HG02840 (cell line): ENCODE data around the gene BAD.
A peak's percentile ranks its signal among the peaks of the same experiment; 100 is the strongest.

Source experiments
- ATAC-seq: cut with Tn5 transposase; IDR thresholded peaks from one replicate; pipeline ENCODE4 v1.9.1; 2021; ENCODE audit warnings: mild to moderate bottlenecking, moderate library complexity, moderate number of reproducible peaks; ENCODE audit not compliant: unreplicated experiment, low FRiP score

BAD gene

DNA sequence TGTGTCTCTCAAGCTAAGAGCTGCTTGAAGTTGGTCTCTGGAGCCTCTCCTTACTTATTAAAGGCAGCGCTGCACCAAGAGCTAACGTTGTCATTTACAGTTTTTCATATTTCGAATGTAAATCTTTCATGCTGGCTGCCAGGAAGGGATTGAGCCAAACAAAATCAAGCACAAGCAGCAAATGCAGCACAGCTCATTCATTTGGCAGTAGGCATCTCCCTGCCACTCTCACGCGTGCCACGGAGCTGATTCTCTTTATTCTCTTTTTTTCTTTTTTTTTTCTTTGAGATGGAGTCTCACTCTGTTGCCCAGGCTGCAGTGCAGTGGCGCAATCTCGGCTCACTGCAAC, 51.5 kb downstream of the BAD start:
- ATAC-seq = no peak

- no peak for ATAC-seq
Observed at GRCh38 chr11:64232182-64232966, 52.1 kb downstream of the BAD start.

- no peak for ATAC-seq
Observed at GRCh38 chr11:64231546-64231945, 52.9 kb downstream of the BAD start.

DNA sequence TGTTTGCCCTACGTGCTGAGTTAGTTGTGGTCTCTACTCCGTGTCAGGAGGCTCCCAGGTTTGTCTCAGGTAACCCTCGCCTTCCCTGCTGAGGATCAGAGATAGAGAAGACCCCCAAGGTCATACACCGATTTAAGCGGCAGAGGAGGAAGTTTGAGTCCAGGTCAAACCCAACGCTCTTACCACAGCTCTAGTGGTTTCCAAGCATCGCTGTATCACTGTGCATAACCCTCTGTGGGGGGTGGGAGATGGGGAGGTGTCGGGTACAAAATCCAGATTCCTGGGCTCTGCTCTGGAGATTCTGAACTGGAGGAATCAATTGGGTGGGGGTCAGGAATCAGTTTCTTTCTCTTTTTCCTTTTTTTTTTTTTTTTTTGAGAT, 53.5 kb downstream of the BAD start:
- no peak for ATAC-seq

DNA sequence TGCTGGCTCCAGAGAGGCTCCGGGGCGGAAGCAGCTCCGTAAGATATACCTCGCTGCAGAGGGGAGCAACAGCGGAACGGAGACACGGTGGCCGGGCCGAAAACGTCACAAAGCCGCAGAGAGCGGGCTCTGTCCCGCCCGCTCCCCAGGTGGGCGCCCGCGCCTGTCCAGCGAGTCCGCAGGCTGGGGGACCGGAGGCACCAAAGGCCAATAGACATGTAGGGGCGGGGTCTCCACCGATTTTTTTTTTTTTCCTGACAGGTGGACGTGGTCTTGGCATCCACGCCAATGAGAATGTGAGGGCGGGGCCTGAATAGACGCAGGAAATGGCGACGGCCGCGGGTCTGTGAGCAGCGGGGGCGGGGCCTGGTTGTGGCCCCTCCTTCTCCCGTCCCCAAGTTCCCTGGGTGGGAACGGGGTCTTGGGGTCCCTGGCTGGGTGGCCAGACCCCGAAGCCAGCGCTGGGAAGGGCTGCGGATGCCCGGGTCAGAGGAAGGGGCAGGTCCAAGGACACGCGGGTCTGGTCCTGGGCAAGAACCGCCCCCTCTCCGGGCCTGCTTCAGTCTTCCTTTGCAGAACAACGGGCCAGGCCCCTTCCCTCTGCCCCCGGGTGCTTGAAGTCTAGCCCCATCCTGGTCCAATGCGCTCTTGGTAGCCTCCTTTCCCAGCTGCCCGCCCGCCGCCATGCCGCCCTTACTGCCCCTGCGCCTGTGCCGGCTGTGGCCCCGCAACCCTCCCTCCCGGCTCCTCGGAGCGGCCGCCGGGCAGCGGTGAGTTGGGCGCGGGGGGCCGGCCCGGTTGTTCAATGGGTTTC, 54.1 kb downstream of the BAD start, which contains the start of gene DNAJC4:
DNAJC4 (plus strand) TSS at position 378 of the 814 bp plus-strand sequence; CDS start at position 685, 307 bp downstream.
- ATAC-seq = peak; percentile 41

GRCh38 chr11:64229744-64230170, 54.7 kb downstream of the BAD start:
- no peak for ATAC-seq

DNA sequence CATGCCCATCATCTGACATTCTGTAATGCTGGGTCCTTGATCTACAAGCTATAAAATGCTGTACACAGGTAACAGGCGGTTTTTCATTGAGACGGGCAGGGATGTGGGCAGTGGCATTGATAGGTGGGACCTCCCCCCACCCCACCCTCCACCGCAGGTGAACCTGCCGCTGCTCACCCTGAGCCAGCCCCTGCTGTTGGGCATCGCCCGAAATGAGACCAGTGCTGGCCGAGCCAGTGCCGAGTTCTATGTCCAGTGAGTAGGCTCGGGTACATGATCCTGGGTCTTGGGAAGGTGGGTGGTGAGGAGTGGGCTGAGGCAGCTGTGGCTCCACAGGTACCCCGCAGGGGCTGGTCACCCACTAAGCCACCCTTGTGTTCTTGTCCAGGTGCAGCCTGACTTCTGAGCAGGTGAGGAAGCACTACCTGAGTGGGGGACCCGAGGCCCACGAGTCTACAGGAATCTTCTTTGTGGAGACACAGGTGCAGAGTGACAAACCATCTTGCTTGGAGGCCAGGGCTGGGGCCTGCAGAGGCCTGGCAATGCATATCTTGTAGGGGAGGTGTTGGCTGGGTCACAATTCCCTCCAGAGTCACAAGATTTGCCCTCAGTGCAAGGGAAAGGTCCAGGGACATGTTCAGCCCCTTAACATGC, 55.2 kb downstream of the BAD start:
- ATAC-seq = no peak

GRCh38 chr11:64227405-64227956, 57.0 kb downstream of the BAD start:
- ATAC-seq = no peak

DNA sequence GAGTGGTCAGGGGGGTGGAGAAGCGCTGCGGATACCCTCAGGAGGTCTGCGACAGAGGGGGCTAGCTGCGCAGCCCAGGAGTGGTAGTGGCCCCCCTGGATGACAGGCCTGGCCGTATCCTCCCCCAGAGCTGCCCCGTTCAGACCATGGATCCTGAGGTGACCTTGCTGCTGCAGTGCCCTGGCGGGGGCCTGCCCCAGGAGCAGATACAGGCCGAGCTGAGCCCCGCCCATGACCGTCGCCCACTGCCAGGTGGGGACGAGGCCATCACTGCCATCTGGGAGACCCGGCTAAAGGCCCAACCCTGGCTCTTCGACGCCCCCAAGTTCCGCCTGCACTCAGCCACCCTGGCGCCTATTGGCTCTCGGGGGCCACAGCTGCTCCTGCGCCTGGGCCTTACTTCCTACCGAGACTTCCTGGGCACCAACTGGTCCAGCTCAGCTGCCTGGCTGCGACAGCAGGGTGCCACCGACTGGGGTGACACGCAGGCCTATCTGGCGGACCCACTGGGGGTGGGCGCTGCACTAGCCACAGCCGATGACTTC, 57.9 kb downstream of the BAD start:
- no peak for ATAC-seq

GRCh38 chr11:64225608-64226506, 58.6 kb downstream of the BAD start, which contains the start of the genes NUDT22 and TRPT1:
Gene NUDT22 (plus strand): TSS chr11:64226274. CDS start chr11:64226653, 379 bp downstream.
Gene TRPT1 (minus strand): TSS chr11:64226186. CDS start chr11:64225860, 326 bp downstream.
- ATAC-seq = peak; percentile 49

- no peak for ATAC-seq
Observed at GRCh38 chr11:64224891-64225607, 59.4 kb downstream of the BAD start.

DNA sequence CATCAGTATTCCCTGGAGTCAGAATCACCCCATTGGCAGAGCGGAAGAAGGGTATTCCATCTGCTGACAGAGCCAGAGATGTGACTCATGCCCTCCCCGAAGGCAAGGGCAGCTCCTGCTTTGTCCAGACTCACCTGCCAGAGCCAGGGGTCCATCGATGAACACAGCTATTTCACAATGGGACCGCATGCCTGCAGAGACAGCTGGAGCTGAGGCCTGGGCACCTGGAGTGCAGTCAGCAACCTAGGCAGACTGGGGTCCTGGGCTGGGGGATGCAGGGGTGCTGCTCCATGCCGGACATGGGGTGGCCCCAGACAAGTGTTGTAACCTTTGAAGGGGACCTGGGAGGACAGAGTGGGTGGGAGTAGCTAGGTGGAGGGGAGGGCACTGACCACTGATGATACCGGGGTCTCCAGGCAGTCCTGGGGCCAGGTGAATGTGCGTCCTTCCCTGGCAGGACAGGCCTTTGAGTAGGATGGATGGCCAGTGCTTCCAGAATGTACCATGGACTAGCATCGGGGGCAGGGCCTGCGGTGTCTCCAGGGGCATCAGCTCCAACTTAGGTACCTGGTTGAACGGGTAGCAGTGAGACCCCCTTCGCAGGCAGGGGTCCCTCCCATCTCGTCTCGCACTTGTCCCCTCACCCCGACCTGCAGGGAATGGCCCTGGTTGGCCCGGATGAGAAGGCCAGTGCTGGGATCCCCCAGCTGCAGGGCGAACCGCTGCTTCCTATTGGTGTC, 60.1 kb downstream of the BAD start:
- no peak for ATAC-seq

DNA sequence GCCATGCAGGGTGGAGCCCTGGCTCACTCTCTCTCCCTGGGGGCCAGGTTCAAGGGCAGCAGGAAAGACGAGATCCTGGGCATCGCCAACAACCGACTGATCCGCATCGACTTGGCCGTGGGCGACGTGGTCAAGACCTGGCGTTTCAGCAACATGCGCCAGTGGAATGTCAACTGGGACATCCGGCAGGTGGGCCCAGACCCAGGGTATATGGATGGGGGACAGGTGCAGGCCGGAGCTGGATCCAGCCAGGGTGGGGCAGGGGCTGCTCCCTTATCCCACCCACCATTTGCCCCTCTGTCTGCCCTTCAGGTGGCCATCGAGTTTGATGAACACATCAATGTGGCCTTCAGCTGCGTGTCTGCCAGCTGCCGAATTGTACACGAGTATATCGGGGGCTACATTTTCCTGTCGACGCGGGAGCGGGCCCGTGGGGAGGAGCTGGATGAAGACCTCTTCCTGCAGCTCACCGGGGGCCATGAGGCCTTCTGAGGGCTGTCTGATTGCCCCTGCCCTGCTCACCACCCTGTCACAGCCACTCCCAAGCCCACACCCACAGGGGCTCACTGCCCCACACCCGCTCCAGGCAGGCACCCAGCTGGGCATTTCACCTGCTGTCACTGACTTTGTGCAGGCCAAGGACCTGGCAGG, 61.3 kb downstream of the BAD start:
- ATAC-seq = no peak

GRCh38 chr11:64222651-64223000, 61.8 kb downstream of the BAD start:
- ATAC-seq = no peak

- no peak for ATAC-seq
Observed at GRCh38 chr11:64220798-64221197, 63.7 kb downstream of the BAD start.

DNA sequence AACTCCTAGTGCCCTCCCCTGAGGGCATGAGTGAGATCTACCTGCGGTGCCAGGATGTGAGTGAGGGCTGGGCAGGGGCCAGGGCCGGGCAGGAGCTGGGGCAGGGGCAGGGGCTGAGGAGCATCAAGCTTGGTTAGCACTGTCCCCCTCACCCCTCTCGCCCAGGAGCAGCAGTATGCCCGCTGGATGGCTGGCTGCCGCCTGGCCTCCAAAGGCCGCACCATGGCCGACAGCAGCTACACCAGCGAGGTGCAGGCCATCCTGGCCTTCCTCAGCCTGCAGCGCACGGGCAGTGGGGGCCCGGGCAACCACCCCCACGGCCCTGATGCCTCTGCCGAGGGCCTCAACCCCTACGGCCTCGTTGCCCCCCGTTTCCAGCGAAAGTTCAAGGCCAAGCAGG, 64.2 kb downstream of the BAD start:
- ATAC-seq = no peak
